GM19463 (cell line): ENCODE data around the gene EP400.

Experiments used
- ATAC-seq: cut with Tn5 transposase; IDR thresholded peaks from one replicate; pipeline ENCODE4 v1.9.1; 2021; ENCODE audit warnings: mild to moderate bottlenecking, moderate library complexity; ENCODE audit not compliant: unreplicated experiment

Gene EP400

GRCh38 chr12:132062481-132062880 is 112.7 kb downstream of the EP400 start:
- no peak for ATAC-seq

- no peak for ATAC-seq
Measured at GRCh38 chr12:132063491-132063890, 113.7 kb downstream of the EP400 start.

DNA sequence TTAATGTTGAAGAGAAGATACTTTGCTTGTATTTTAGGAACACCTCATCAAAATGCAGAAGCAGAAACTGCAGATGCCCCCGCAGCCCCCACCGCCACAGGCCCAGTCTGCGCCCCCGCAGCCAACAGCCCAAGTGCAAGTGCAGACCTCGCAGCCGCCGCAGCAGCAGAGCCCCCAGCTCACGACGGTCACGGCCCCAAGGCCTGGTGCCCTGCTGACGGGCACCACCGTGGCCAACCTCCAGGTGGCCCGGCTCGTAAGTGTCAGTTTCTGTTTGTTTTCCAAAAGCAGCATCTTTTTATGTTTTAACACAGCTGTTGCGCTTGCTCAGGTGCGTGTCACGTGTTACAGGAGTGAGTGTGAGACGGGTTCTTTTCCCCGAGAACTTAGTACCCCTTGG is 114.9 kb downstream of the EP400 start:
- ATAC-seq, result no peak

- no peak for ATAC-seq
Measured at GRCh38 chr12:132065203-132065602, 115.5 kb downstream of the EP400 start.

DNA sequence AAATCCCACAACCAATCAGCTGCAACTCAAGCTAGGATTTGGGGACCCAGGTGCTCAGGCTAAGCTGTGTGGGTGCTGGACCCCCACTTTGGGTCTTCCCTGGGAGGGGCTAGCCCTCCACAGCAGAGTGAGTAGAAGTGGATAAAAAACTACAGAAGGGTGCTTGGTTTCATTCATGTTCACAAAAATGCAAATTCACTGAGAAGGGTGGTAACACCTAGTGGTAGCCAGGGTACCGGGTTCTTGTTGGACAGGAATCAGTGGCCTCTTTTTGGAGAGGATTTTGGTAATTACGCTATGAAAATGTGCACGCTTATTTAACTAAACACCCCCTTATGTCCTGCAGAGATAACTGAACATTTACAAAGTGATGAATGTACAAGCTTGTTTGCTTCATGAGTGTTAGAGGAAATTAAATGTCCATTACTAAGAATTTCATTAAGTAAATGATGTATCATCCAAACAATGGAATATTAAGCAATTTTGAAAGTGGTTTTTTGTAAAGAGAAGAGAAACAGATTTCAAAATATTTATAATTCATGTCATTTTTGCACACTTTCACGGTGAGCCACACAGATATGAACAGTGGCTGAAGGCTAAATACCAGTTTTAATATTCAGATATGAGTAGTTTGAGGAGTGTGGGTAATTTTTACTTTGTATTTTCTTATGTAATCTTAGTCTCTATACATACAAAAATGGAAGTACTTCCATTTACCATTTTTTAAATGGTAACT is 116.0 kb downstream of the EP400 start:
- no peak for ATAC-seq

DNA sequence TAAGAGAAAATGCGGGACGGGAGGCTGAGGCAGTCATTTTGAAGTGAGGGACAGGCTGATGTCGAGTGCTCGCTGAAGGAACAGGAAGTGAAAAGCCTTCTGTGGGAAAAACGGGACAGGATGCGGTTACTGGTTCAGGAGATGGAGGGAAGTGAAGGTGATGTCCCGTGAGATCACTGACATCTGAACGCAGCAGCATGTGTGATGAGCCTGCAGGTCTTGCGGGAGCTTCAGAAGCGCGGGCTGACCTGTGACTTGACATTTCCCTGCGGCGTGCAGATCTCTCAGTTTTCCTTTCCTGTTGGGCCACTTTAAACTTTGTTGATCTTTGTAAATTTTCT is 116.6 kb downstream of the EP400 start:
- ATAC-seq, result no peak

- no peak for ATAC-seq
Measured at GRCh38 chr12:132066749-132067148, 117.0 kb downstream of the EP400 start.

- ATAC-seq, result no peak
Measured at GRCh38 chr12:132067182-132067581, 117.4 kb downstream of the EP400 start.

- no peak for ATAC-seq
Measured at GRCh38 chr12:132068250-132068649, 118.5 kb downstream of the EP400 start.

GRCh38 chr12:132069336-132069985 is 119.7 kb downstream of the EP400 start:
- no peak for ATAC-seq

- no peak for ATAC-seq
Measured at GRCh38 chr12:132070298-132070697, 120.6 kb downstream of the EP400 start.

- peak; percentile 80 for ATAC-seq
Measured at GRCh38 chr12:132071040-132071810, 121.5 kb downstream of the EP400 start.

- ATAC-seq, result no peak
Measured at GRCh38 chr12:132071830-132072384, 122.2 kb downstream of the EP400 start.

DNA sequence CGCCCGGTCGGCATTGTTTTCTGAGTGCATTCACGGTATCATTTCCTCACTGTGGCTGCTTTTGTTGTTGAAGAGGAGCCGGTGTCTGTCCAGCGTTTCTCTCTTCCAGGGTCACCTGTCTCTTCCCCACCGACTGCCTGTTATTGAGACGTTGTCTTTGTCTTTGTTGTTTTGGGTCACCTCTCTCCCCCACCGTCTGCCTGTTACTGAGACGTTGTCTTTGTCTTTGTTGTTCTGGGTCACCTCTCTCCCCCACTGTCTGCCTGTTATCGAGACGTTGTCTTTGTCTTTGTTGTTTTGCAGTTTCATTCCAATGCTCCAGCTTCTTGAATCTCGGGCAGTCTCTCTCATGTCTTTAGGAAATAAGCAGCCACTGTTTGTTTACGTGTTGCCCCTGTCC is 124.5 kb downstream of the EP400 start:
- no peak for ATAC-seq

- no peak for ATAC-seq
Measured at GRCh38 chr12:132075026-132075713, 125.4 kb downstream of the EP400 start.

GRCh38 chr12:132075714-132076553 is 126.2 kb downstream of the EP400 start:
- ATAC-seq, result no peak

GRCh38 chr12:132076711-132077110 is 127.0 kb downstream of the EP400 start:
- ATAC-seq, result no peak

DNA sequence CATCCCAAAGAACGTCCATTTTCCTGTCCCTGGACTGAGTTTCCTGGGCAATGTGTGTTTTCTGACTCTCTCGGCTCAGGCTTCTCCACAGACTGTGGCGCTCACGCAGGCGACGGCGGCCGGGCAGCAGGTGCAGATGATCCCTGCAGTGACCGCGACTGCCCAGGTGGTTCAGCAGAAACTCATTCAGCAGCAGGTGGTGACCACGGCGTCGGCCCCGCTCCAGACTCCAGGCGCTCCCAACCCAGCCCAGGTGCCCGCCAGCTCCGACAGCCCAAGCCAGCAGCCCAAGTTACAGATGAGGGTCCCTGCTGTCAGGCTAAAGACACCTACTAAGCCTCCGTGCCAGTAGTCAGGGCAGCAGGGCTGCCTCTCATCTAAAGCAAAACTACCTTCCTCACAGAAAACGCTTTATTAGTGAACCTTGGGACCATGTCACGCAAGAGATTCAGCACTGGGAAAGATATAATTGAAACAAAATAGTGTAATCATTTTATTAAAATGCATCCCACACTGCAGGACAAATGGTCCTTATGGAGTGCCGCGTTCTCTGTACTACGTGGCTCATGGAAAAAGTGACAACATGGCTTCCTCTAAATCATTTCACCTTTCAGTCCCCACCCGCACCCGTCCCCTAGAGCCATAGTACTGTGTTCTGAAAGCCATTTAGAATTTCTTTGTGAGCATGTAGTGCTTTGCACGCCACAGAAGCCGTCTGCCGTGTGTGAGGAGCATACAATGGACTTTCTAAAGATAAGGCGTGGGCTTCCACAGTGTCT is 127.8 kb downstream of the EP400 start:
- no peak for ATAC-seq

DNA sequence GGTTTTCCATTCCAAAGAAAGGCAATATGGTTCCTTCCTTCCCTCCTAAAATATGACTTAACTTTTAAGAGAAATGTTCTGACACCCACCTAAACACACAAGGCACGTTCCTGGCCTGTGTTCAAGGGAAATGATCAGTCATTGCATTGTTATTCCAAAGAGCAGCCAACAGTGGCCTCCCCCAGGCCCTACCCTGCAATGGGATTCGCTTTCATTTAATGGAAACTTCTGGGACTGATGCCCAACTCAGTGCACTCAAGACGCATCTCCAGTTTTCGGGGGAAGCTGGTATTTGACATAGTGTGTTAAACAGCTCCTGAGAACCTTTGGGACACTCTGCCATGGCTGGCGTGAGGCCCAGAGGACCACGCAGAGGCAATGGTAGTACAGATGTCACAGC is 128.4 kb downstream of the EP400 start:
- no peak for ATAC-seq
